Fibroblast of lung (primary cell): ENCODE results near the gene C17orf50. TPM values are rescaled to one million over a fixed set of nuclear protein-coding genes. Genes with fewer than 3 reads are reported as not detected.

Experiments
- DNase-seq, 2 donors: peaks; one replicate each; pipeline versions ENCODE4 v3.0.0 to v3.0.0-alpha.2; 2010; ENCODE audit warnings: low read depth in 2 of 2
- H2AFZ ChIP-seq: 2 replicates; pipeline ENCODE4 v1.5.1; 2012; ENCODE audit warnings: low read length, control low read depth, inconsistent platforms
- H3K27ac ChIP-seq: 2 replicates; pipeline ENCODE4 v1.5.1; 2011; ENCODE audit warnings: low read length, control low read depth; ENCODE audit not compliant: insufficient read depth
- H3K27me3 ChIP-seq: 2 replicates; pipeline ENCODE4 v1.5.1; 2011; ENCODE audit warnings: mild to moderate bottlenecking, low read length; ENCODE audit not compliant: control insufficient read depth, insufficient read depth
- H3K36me3 ChIP-seq: 2 replicates; pipeline ENCODE4 v1.5.1; 2011; ENCODE audit warnings: low read length; ENCODE audit not compliant: control insufficient read depth, insufficient read depth
- H3K4me1 ChIP-seq: 2 replicates; pipeline ENCODE4 v1.5.1; 2011; ENCODE audit warnings: low read length; ENCODE audit not compliant: control insufficient read depth, insufficient read depth; ENCODE audit errors: extremely low read depth
- H3K4me2 ChIP-seq: 2 replicates; pipeline ENCODE4 v1.5.1; 2011; ENCODE audit warnings: low read length, control low read depth; ENCODE audit not compliant: insufficient read depth; ENCODE audit errors: extremely low read depth
- H3K4me3 ChIP-seq, 4 experiments: fragments of 200-600 bp in 1 of 4; sonication (generic) in 1 of 4; replicated peaks in 1 of 4; 2 replicates each; pipeline ENCODE4 v1.5.1; 2011 to 2016; ENCODE audit warnings: low read length in 4 of 4, low read depth in 3 of 4, mild to moderate bottlenecking in 3 of 4, control low read depth in 2 of 4, inconsistent platforms in 1 of 4, mixed read lengths in 1 of 4; ENCODE audit not compliant: insufficient read depth in 1 of 4; ENCODE audit errors: control extremely low read depth in 1 of 4
- H3K79me2 ChIP-seq: 2 replicates; pipeline ENCODE4 v1.5.1; 2012; ENCODE audit warnings: mild to moderate bottlenecking, low read length, inconsistent platforms; ENCODE audit not compliant: control insufficient read depth, insufficient read depth
- H3K9ac ChIP-seq: 2 replicates; pipeline ENCODE4 v1.5.1; 2011; ENCODE audit warnings: mild to moderate bottlenecking, low read length, control low read depth; ENCODE audit not compliant: insufficient read depth
- H3K9me3 ChIP-seq: 2 replicates; pipeline ENCODE4 v1.5.1; 2012; ENCODE audit warnings: low read depth, low read length; ENCODE audit not compliant: control insufficient read depth, insufficient read depth
- H4K20me1 ChIP-seq: 2 replicates; pipeline ENCODE4 v1.5.1; 2011; ENCODE audit warnings: low read length; ENCODE audit not compliant: control insufficient read depth, insufficient read depth; ENCODE audit errors: extremely low read depth
- CTCF ChIP-seq, 2 donors: IDR thresholded peaks in 1 of 2; conservative IDR thresholded peaks in 1 of 2; 1 replicate in 1 of 2; 2 replicates in 1 of 2; pipeline ENCODE4 v1.5.1; 2011 to 2012; ENCODE audit warnings: low read length in 2 of 2, control low read depth in 1 of 2, inconsistent platforms in 1 of 2, low read depth in 1 of 2, mild to moderate bottlenecking in 1 of 2
- EZH2 ChIP-seq: IDR thresholded peaks from 2 replicates; pipeline ENCODE4 v1.5.1; 2012; ENCODE audit warnings: low read length, control low read depth, mild to moderate bottlenecking; ENCODE audit errors: missing control alignments
- polyA plus RNA-seq, 2 donors: library from polyadenylated mRNA; depleted of rRNA in 1 of 2; stranded (reverse) in 1 of 2; unstranded in 1 of 2; fragments of >200 nt; gene quantifications; 2 replicates each; pipeline ENCODE4 v1.2.1, GENCODE V29; 2011 to 2012; ENCODE audit warnings: missing spikeins in 1 of 2
- total RNA-seq: library from RNA; depleted of rRNA; stranded (reverse); fragments of >200 nt; gene quantifications from 2 replicates; pipeline ENCODE4 v1.2.1, GENCODE V29; 2014

C17orf50 gene
- total and polyA plus RNA-seq, 2 donors (not counting 1 experiment from before 2014, with no cell fraction given): not detected

- Histone ChIP-seq H3K4me1 (no peaks in the 10 kb centered on the region), H3K4me2 (no peak overlapping the region), H3K79me2 (no peaks in the 10 kb centered on the region), H3K27me3 (peaks cover 30% of the 10 kb centered on the region), H4K20me1 (no peaks in the 10 kb centered on the region), H3K9ac (no peak overlapping the region), H3K36me3 (no peaks in the 10 kb centered on the region), H3K4me3 (no peak overlapping the region), H3K27ac (no peak overlapping the region), H2AFZ (no peak overlapping the region), H3K9me3 (no peaks in the 10 kb centered on the region)
- TF ChIP-seq CTCF (conservative IDR thresholded peaks at IDR 0.05 in 1 of 2, IDR thresholded peaks at IDR 0.05 in 1 of 2; ENCODE audit: low read depth in 1 of 2, low read length in 2 of 2) (no peak), EZH2 (no peak)
- DNase-seq: no peak
Observed at GRCh38 chr17:35752471-35752870, 8.2 kb upstream of the C17orf50 start.

GRCh38 chr17:35752945-35753764 is 7.5 kb upstream of the C17orf50 start, which contains the start of gene GAS2L2:
Gene GAS2L2 (minus strand): TSS chr17:35753239. CDS start chr17:35752850, 389 bp downstream.
- no peaks in the 10 kb centered on the region for H4K20me1 ChIP-seq
- no peak within 1 kb of the TSS for H2AFZ ChIP-seq
- H3K27me3 ChIP-seq: peaks cover 30% of the 10 kb centered on the region
- no peak for TF ChIP-seq CTCF (conservative IDR thresholded peaks at IDR 0.05 in 1 of 2, IDR thresholded peaks at IDR 0.05 in 1 of 2; ENCODE audit: low read depth in 1 of 2, low read length in 2 of 2)
- TF ChIP-seq EZH2: no peak
- H3K4me1 ChIP-seq: no peaks in the 10 kb centered on the region
- no peak for DNase-seq
- H3K9ac ChIP-seq: no peak within 1 kb of the TSS
- H3K4me2 ChIP-seq: no peak within 1 kb of the TSS
- no peak within 1 kb of the TSS for H3K4me3 ChIP-seq
- no peaks in the 10 kb centered on the region for H3K9me3 ChIP-seq
- H3K79me2 ChIP-seq: no peaks in the 10 kb centered on the region
- H3K27ac ChIP-seq: no peak within 1 kb of the TSS
- no peaks in the 10 kb centered on the region for H3K36me3 ChIP-seq

GRCh38 chr17:35757243-35757642 is 3.4 kb upstream of the C17orf50 start:
- Histone ChIP-seq H3K27me3 (peaks cover 9% of the 10 kb centered on the region), H3K79me2 (no peaks in the 10 kb centered on the region), H3K4me1 (no peaks in the 10 kb centered on the region), H3K9ac (no peak overlapping the region), H3K36me3 (no peaks in the 10 kb centered on the region), H3K9me3 (no peaks in the 10 kb centered on the region), H3K4me3 (no peak overlapping the region), H3K4me2 (no peak overlapping the region), H4K20me1 (no peaks in the 10 kb centered on the region), H3K27ac (no peak overlapping the region), H2AFZ (no peak overlapping the region)
- TF ChIP-seq CTCF (conservative IDR thresholded peaks at IDR 0.05 in 1 of 2, IDR thresholded peaks at IDR 0.05 in 1 of 2; ENCODE audit: low read depth in 1 of 2, low read length in 2 of 2): no peak
- TF ChIP-seq EZH2: no peak
- DNase-seq: no peak
